GM10266 (cell line): ENCODE data around the gene FZR1.

Source experiments
- DNase-seq: peaks from one replicate; pipeline ENCODE4 v3.0.0; 2012; ENCODE audit errors: extremely low spot score
- TF ChIP-seq, protein P1 (sequence below): IDR thresholded peaks from 2 replicates; pipeline ENCODE4 v1.5.1; 2012; ENCODE audit warnings: mild to moderate bottlenecking, low read depth; ENCODE audit not compliant: control insufficient read depth, insufficient read depth; ENCODE audit errors: missing control alignments

Gene FZR1

GRCh38 chr19:3531716-3532115 lies 25.6 kb downstream of the FZR1 start:
- TF ChIP-seq, protein P1, sequence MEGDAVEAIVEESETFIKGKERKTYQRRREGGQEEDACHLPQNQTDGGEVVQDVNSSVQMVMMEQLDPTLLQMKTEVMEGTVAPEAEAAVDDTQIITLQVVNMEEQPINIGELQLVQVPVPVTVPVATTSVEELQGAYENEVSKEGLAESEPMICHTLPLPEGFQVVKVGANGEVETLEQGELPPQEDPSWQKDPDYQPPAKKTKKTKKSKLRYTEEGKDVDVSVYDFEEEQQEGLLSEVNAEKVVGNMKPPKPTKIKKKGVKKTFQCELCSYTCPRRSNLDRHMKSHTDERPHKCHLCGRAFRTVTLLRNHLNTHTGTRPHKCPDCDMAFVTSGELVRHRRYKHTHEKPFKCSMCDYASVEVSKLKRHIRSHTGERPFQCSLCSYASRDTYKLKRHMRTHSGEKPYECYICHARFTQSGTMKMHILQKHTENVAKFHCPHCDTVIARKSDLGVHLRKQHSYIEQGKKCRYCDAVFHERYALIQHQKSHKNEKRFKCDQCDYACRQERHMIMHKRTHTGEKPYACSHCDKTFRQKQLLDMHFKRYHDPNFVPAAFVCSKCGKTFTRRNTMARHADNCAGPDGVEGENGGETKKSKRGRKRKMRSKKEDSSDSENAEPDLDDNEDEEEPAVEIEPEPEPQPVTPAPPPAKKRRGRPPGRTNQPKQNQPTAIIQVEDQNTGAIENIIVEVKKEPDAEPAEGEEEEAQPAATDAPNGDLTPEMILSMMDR = no peak
- no peak for DNase-seq

- no peak for DNase-seq
- TF ChIP-seq, protein P1 = no peak
Measured at GRCh38 chr19:3532154-3532786, 26.2 kb downstream of the FZR1 start.

GRCh38 chr19:3533033-3533432 lies 26.9 kb downstream of the FZR1 start:
- DNase-seq = no peak
- TF ChIP-seq, protein P1 = no peak

- DNase-seq = no peak
- TF ChIP-seq, protein P1 = no peak
Measured at GRCh38 chr19:3533563-3534216, 27.6 kb downstream of the FZR1 start.

GRCh38 chr19:3534375-3535234 lies 28.5 kb downstream of the FZR1 start:
- DNase-seq = no peak
- TF ChIP-seq, protein P1 = no peak

DNA sequence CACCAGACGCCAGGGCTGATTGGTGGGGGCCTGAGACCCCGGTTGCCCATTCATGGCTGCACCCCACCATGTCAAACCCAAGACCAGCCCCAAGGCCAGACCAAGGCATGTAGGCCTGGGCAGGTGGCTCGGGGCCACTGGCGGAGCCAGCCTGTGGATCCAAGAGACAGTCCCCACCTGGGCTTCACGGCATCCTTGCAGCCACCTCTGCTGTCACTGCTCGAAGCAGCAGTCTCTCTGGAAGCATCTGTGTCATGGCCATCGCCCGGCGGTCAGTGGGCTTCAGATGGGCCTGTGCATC lies 29.1 kb downstream of the FZR1 start:
- TF ChIP-seq, protein P1 = no peak
- no peak for DNase-seq

- no peak for DNase-seq
- TF ChIP-seq, protein P1 = no peak
Measured at GRCh38 chr19:3535563-3535965, 29.5 kb downstream of the FZR1 start.
